22Rv1 (cell line): ENCODE data around the gene NSUN2.

ENCODE experiments used
- CTCF ChIP-seq: fragments of 450-650 bp; IDR thresholded peaks from 2 replicates; pipeline ENCODE4 v1.5.1; 2017; ENCODE audit warnings: mild to moderate bottlenecking
- ZFX ChIP-seq: fragments of 450-650 bp; IDR thresholded peaks from 2 replicates; pipeline ENCODE4 v1.6.1; 2017; ENCODE audit warnings: antibody characterized with exemption, borderline replicate concordance

DNA sequence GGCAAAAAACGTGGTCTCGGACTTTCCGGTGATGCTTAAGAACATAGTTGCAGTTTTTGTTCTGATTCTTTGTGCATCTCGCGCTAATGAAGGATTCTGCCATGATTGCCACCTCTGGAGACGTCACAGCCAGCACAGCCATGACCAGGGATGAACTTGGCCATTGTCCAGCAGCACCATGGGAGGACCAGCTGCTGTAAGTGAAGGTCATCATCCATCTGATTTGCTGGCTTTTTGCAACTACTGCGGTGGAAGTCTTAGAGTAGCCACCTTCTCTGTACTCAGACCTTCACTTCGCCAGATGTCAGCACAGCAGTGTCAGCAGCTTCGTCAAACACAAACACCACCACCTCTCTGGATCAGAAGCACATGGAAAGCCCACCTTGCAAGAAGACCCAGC, 45.7 kb downstream of the NSUN2 start:
- TF ChIP-seq CTCF, result no peak
- no peak for TF ChIP-seq ZFX
